H1 (cell line): ENCODE measurements around the gene UBE3B. TPM values are rescaled to one million over a fixed set of nuclear protein-coding genes. Genes with fewer than 3 reads are reported as not detected.

Experiments
- CTCF ChIA-PET: fragments of 300-600 bp; sonication (Branson Sonifier 250); formaldehyde crosslinking; loops from one replicate; lab custom pipeline; 2021; ENCODE audit not compliant: partially characterized antibody; lab: Charles Lee
- POLR2A ChIA-PET: fragments of 300-600 bp; sonication (Branson Sonifier 250); formaldehyde crosslinking; loops from one replicate; lab custom pipeline; 2021; ENCODE audit warnings: inconsistent platforms; ENCODE audit not compliant: partially characterized antibody; lab: Charles Lee
- DNase-seq, 2 experiments: peaks; one replicate each; pipeline versions ENCODE4 v3.0.0 to v3.0.0-alpha.2; 2010 to 2022; ENCODE audit warnings: low spot score in 2 of 2, low read depth in 1 of 2, mixed read lengths in 1 of 2
- FAIRE-seq: peaks from 2 replicates; lab custom pipeline; 2011; peaks lifted over from hg19 to GRCh38; lab: Jason Lieb, UNC
- H2AFZ ChIP-seq: 2 replicates; pipeline ENCODE4 v1.8.1; 2012; ENCODE audit warnings: low read length, inconsistent platforms
- H2AK5ac ChIP-seq: 2 replicates; pipeline ENCODE4 v1.6.1; 2013; ENCODE audit warnings: low read depth, low read length
- H2BK120ac ChIP-seq: replicated peaks from 2 replicates; pipeline ENCODE3; 2013; ENCODE audit warnings: low read depth, low read length, inconsistent platforms
- H2BK12ac ChIP-seq: 2 replicates; pipeline ENCODE4 v1.6.1; 2013; ENCODE audit warnings: low read depth, low read length
- H2BK15ac ChIP-seq: 2 replicates; pipeline ENCODE4 v1.6.1; 2013; ENCODE audit warnings: low read length
- H2BK20ac ChIP-seq: 2 replicates; pipeline ENCODE4 v1.6.1; 2013; ENCODE audit warnings: low read length
- H2BK5ac ChIP-seq: 2 replicates; pipeline ENCODE4 v1.6.1; 2013; ENCODE audit warnings: low read depth, low read length
- H3K14ac ChIP-seq: 2 replicates; pipeline ENCODE4 v1.6.1; 2013; ENCODE audit warnings: inconsistent platforms; ENCODE audit not compliant: insufficient read length
- H3K18ac ChIP-seq: 2 replicates; pipeline ENCODE4 v1.6.1; 2013; ENCODE audit warnings: low read length; ENCODE audit errors: extremely low read depth
- H3K23ac ChIP-seq: 2 replicates; pipeline ENCODE4 v1.6.1; 2013; ENCODE audit warnings: inconsistent platforms; ENCODE audit not compliant: insufficient read length
- H3K23me2 ChIP-seq: 2 replicates; pipeline ENCODE4 v1.6.1; 2013; ENCODE audit warnings: low read depth, low read length
- H3K27ac ChIP-seq: 2 replicates; pipeline ENCODE4 v1.6.1; 2011; ENCODE audit warnings: low read depth, low read length, inconsistent platforms
- H3K27me3 ChIP-seq, 4 experiments: replicated peaks in 1 of 4; 1 replicate in 1 of 4; 2 replicates in 3 of 4; pipeline versions ENCODE4 v1.6.1 to v1.8.1; 2011 to 2013; ENCODE audit warnings: low read length in 3 of 4, mild to moderate bottlenecking in 3 of 4, inconsistent platforms in 2 of 4, mixed read lengths in 2 of 4, moderate library complexity in 1 of 4; ENCODE audit not compliant: control insufficient read depth in 3 of 4, insufficient read depth in 3 of 4; ENCODE audit errors: extremely low read depth in 1 of 4
- H3K36me3 ChIP-seq, 4 experiments: 2 replicates each; pipeline versions ENCODE4 v1.6.1 to v1.8.1; 2011 to 2013; ENCODE audit warnings: mild to moderate bottlenecking in 4 of 4, low read length in 3 of 4, moderate library complexity in 2 of 4, control low read depth in 1 of 4, inconsistent platforms in 1 of 4; ENCODE audit not compliant: insufficient read depth in 4 of 4, control insufficient read depth in 2 of 4
- H3K4ac ChIP-seq: replicated peaks from 2 replicates; pipeline ENCODE3; 2013; ENCODE audit warnings: low read length, low read depth, mixed read lengths, inconsistent platforms; ENCODE audit not compliant: insufficient read length
- H3K4me1 ChIP-seq, 4 experiments: replicated peaks in 1 of 4; 1 replicate in 1 of 4; 2 replicates in 3 of 4; pipeline versions ENCODE4 v1.6.1 to v1.8.1; 2011 to 2013; ENCODE audit warnings: low read length in 3 of 4, inconsistent platforms in 2 of 4, mixed read lengths in 1 of 4; ENCODE audit not compliant: insufficient read depth in 4 of 4, control insufficient read depth in 3 of 4
- H3K4me2 ChIP-seq, 2 experiments: 2 replicates each; pipeline versions ENCODE4 v1.6.1 to v1.8.1; 2011 to 2013; ENCODE audit warnings: low read depth in 2 of 2, low read length in 2 of 2, control low read depth in 1 of 2, inconsistent platforms in 1 of 2, mild to moderate bottlenecking in 1 of 2; ENCODE audit not compliant: insufficient read depth in 1 of 2
- H3K4me3 ChIP-seq, 4 experiments: fragments of 200-600, 300-600 bp in 1 of 4; sonication (generic), shearing (Covaris generic), sonication (Bioruptor Twin) in 1 of 4; 2 replicates each; pipeline versions ENCODE4 v1.5.1 to v1.8.1; 2011 to 2016; ENCODE audit warnings: low read length in 4 of 4, low read depth in 3 of 4, control low read depth in 2 of 4, inconsistent platforms in 2 of 4, mild to moderate bottlenecking in 2 of 4, mixed read lengths in 1 of 4, moderate library complexity in 1 of 4; ENCODE audit not compliant: insufficient read depth in 2 of 4; ENCODE audit errors: extremely low read depth in 1 of 4
- H3K56ac ChIP-seq: replicated peaks from 2 replicates; pipeline ENCODE3; 2013; ENCODE audit warnings: low read depth, mild to moderate bottlenecking, mixed read lengths, low read length, inconsistent platforms; ENCODE audit not compliant: insufficient read length
- H3K79me1 ChIP-seq: 2 replicates; pipeline ENCODE4 v1.6.1; 2013; ENCODE audit warnings: low read depth, low read length, control low read depth
- H3K79me2 ChIP-seq, 2 experiments: 2 replicates each; pipeline versions ENCODE4 v1.6.1 to v1.8.1; 2012 to 2013; ENCODE audit warnings: low read length in 2 of 2, mild to moderate bottlenecking in 2 of 2, inconsistent platforms in 1 of 2; ENCODE audit not compliant: insufficient read depth in 2 of 2, control insufficient read depth in 1 of 2
- H3K9ac ChIP-seq, 4 experiments: replicated peaks in 1 of 4; 1 replicate in 1 of 4; 2 replicates in 3 of 4; pipeline versions ENCODE4 v1.6.1 to v1.8.1; 2011 to 2013; ENCODE audit warnings: low read depth in 3 of 4, low read length in 3 of 4, control low read depth in 2 of 4, mild to moderate bottlenecking in 2 of 4, moderate library complexity in 2 of 4, inconsistent platforms in 1 of 4; ENCODE audit errors: extremely low read depth in 1 of 4
- H3K9me3 ChIP-seq, 2 experiments: 2 replicates each; pipeline versions ENCODE4 v1.6.1 to v1.8.1; 2012 to 2013; ENCODE audit warnings: mild to moderate bottlenecking in 2 of 2, moderate library complexity in 2 of 2, control low read depth in 1 of 2, inconsistent platforms in 1 of 2, low read depth in 1 of 2, low read length in 1 of 2, mixed read lengths in 1 of 2; ENCODE audit not compliant: insufficient read depth in 2 of 2
- H4K20me1 ChIP-seq, 2 experiments: replicated peaks in 1 of 2; 2 replicates each; pipeline versions ENCODE3 to v1.8.1; 2011 to 2013; ENCODE audit warnings: inconsistent platforms in 2 of 2, low read length in 2 of 2, mild to moderate bottlenecking in 1 of 2; ENCODE audit not compliant: insufficient read depth in 2 of 2, control insufficient read depth in 1 of 2
- H4K5ac ChIP-seq: 2 replicates; pipeline ENCODE4 v1.6.1; 2013; ENCODE audit warnings: low read length, low read depth, mixed read lengths, inconsistent platforms; ENCODE audit not compliant: insufficient read length
- H4K8ac ChIP-seq: 2 replicates; pipeline ENCODE4 v1.8.0; 2013; ENCODE audit warnings: mild to moderate bottlenecking, moderate library complexity, low read length, inconsistent platforms; ENCODE audit not compliant: insufficient read depth; ENCODE audit errors: extremely low read depth
- H4K91ac ChIP-seq: replicated peaks from 2 replicates; pipeline ENCODE3; 2013; ENCODE audit warnings: low read length, mixed read lengths, inconsistent platforms; ENCODE audit not compliant: insufficient read length
- ATF2 ChIP-seq: IDR thresholded peaks from 2 replicates; pipeline ENCODE4 v1.6.1; 2012; ENCODE audit warnings: low read length, inconsistent platforms
- BACH1 ChIP-seq: IDR thresholded peaks from 2 replicates; pipeline ENCODE4 v1.6.1; 2012; ENCODE audit warnings: low read length, improper control_type of control experiment
- CBX5 ChIP-seq: fragments of 300-800, 300-1000 bp; sonication (generic); IDR thresholded peaks from 2 replicates; pipeline ENCODE4 v1.7.1; 2016; ENCODE audit warnings: antibody characterized with exemption, low read length, low read depth
- E2F6 ChIP-seq: IDR thresholded peaks from 2 replicates; pipeline ENCODE4 v1.6.1; 2012; ENCODE audit warnings: inconsistent platforms
- EGR1 ChIP-seq: IDR thresholded peaks from 2 replicates; pipeline ENCODE4 v1.6.1; 2011; ENCODE audit warnings: low read depth, low read length, borderline replicate concordance
- HDAC6 ChIP-seq: IDR thresholded peaks from one replicate; pipeline ENCODE4 v1.7.1; 2012; ENCODE audit warnings: low read depth, mild to moderate bottlenecking, inconsistent platforms, low read length, moderate library complexity
- PHF8 ChIP-seq: fragments of 200-600 bp; sonication (generic); conservative IDR thresholded peaks from 2 replicates; pipeline ENCODE4 v1.7.1; 2012; ENCODE audit warnings: low read depth, mild to moderate bottlenecking, inconsistent platforms, low read length, moderate library complexity
- RXRA ChIP-seq: IDR thresholded peaks from 2 replicates; pipeline ENCODE4 v1.6.1; 2011; ENCODE audit warnings: low read depth, mild to moderate bottlenecking, low read length, moderate library complexity; ENCODE audit not compliant: insufficient read depth
- SP2 ChIP-seq: IDR thresholded peaks from 2 replicates; pipeline ENCODE4 v1.6.1; 2012; ENCODE audit warnings: mild to moderate bottlenecking, low read length, inconsistent platforms
- SP4 ChIP-seq: IDR thresholded peaks from 2 replicates; pipeline ENCODE4 v1.6.1; 2012; ENCODE audit warnings: low read length, inconsistent platforms
- SUZ12 ChIP-seq: fragments of 200-600 bp; sonication (generic); IDR thresholded peaks from 2 replicates; pipeline ENCODE4 v1.6.1; 2012; ENCODE audit warnings: mild to moderate bottlenecking, inconsistent platforms, low read length, moderate library complexity, mixed read lengths
- YY1 ChIP-seq: IDR thresholded peaks from 2 replicates; pipeline ENCODE4 v1.6.1; 2011; ENCODE audit warnings: low read depth, mild to moderate bottlenecking, low read length
- ZNF274 ChIP-seq: IDR thresholded peaks from 2 replicates; pipeline ENCODE4 v1.7.0; 2012; ENCODE audit warnings: low read length, borderline replicate concordance; ENCODE audit errors: extremely low read depth
- WGBS, 2 experiments: shearing (Covaris generic) in 1 of 2; methylation state at CpG; one replicate each; pipeline versions ENCODE4 v1.1.6 to v1.1.7; 2013 to 2015; ENCODE audit warnings: low lambda C conversion rate in 2 of 2, mixed read lengths in 2 of 2, inconsistent platforms in 1 of 2, low coverage in 1 of 2, missing lambda C conversion rate in 1 of 2; ENCODE audit not compliant: insufficient replicate concordance in 2 of 2, insufficient coverage in 1 of 2, insufficient read length in 1 of 2; ENCODE audit errors: extremely low coverage in 1 of 2, missing lambda C conversion rate in 1 of 2; 5-methylcytosine and 5-hydroxymethylcytosine counted together
- polyA plus RNA-seq, 7 experiments: library from polyadenylated mRNA; depleted of rRNA in 3 of 7; stranded (reverse) in 5 of 7; unstranded in 2 of 7; fragments of >200 nt in 5 of 7; fragments of 200-250 nt in 2 of 7; gene quantifications; 1 replicate in 5 of 7; 2 replicates in 1 of 7; 4 replicates in 1 of 7; pipeline versions ENCODE4 v1.2.1 to v1.2.3, GENCODE V29; 2011 to 2013; ENCODE audit warnings: missing spikeins in 2 of 7, mixed read lengths in 2 of 7
- total RNA-seq: library from RNA; stranded (reverse); fragmentation: NEBNext Ultra II Directional; extraction: Animal tissue kit (Norgen Biotek cat#: 25700); gene quantifications from 2 replicates; pipeline ENCODE4 v1.2.1, GENCODE V29; 2021

Gene UBE3B
- total and polyA plus RNA-seq, 2 of the 8 experiments (the other 6 are each of a cell fraction or from before 2014, with no cell fraction given) = 14.0 to 21.1 TPM

- FAIRE-seq (no peak), DNase-seq (no peak)
- H2AFZ ChIP-seq = no peak overlapping the region
- POLR2A ChIA-PET = no interaction called here
- no peak overlapping the region for H4K91ac ChIP-seq
- H3K4ac ChIP-seq = no peak overlapping the region
- H3K4me3 ChIP-seq = no peak overlapping the region
- whole genome bisulfite sequencing, 2 experiments = 92% methylated on average over 7 of the region's 7 CpGs; no CpG with 5 or more reads in 1 of the 2 experiments
- H4K20me1 ChIP-seq = no peaks in the 10 kb centered on the region
- H2BK12ac ChIP-seq = no peak overlapping the region
- H3K23ac ChIP-seq = no peak overlapping the region
- H3K27ac ChIP-seq = no peak overlapping the region
- H2BK15ac ChIP-seq = no peak overlapping the region
- H3K18ac ChIP-seq = no peak overlapping the region
- no peak overlapping the region for H2BK20ac ChIP-seq
- no peaks in the 10 kb centered on the region for H3K4me1 ChIP-seq
- H2BK5ac ChIP-seq = no peak overlapping the region
- H3K23me2 ChIP-seq = no peaks in the 10 kb centered on the region
- H3K56ac ChIP-seq = peak overlapping the region; percentile 3
- H3K27me3 ChIP-seq = no peaks in the 10 kb centered on the region
- CTCF ChIA-PET = interaction anchor here (1.3 kb wide), 1 partner anchor 28 kb away, joined by 3 read pairs; no protein-coding TSS in a partner anchor
- no peak overlapping the region for H2BK120ac ChIP-seq
- H4K5ac ChIP-seq = no peak overlapping the region
- 0 out of 4 replicates have a peak, but pooled peaks cover 0 to 4% of the 10 kb centered on the region in 2 experiments for H3K9me3 ChIP-seq
- H3K14ac ChIP-seq = no peak overlapping the region
- H3K36me3 ChIP-seq = peaks cover 2 to 41% (median 22%) of the 10 kb centered on the region in 4 experiments
- no peak overlapping the region for H2AK5ac ChIP-seq
- H3K9ac ChIP-seq = no peak overlapping the region
- no peaks in the 10 kb centered on the region for H3K79me1 ChIP-seq
- H3K79me2 ChIP-seq = no peaks in the 10 kb centered on the region
- H4K8ac ChIP-seq = no peak overlapping the region
- no peak overlapping the region for H3K4me2 ChIP-seq
- TF ChIP-seq BACH1 (no peak), ATF2 (no peak), YY1 (no peak), E2F6 (no peak), SUZ12 (no peak), HDAC6 (no peak), CBX5 (no peak), SP2 (no peak), EGR1 (no peak), RXRA (no peak), PHF8 (no peak), ZNF274 (no peak), SP4 (no peak)
Observed at GRCh38 chr12:109497675-109498074, 20.2 kb downstream of the UBE3B start.
